CD4-positive, alpha-beta T cell treated with Interleukin-12 subunit alpha and Interleukin-12 subunit beta, for 1 hour (primary cell): Measurements from ENCODE around the gene WNT3A.

ENCODE experiments used
- DNase-seq: peaks from one replicate; pipeline ENCODE4 v3.0.0-alpha.2; 2020

The WNT3A gene

GRCh38 chr1:228104526-228105269, 97.9 kb downstream of the WNT3A start:
- no peak for DNase-seq

DNA sequence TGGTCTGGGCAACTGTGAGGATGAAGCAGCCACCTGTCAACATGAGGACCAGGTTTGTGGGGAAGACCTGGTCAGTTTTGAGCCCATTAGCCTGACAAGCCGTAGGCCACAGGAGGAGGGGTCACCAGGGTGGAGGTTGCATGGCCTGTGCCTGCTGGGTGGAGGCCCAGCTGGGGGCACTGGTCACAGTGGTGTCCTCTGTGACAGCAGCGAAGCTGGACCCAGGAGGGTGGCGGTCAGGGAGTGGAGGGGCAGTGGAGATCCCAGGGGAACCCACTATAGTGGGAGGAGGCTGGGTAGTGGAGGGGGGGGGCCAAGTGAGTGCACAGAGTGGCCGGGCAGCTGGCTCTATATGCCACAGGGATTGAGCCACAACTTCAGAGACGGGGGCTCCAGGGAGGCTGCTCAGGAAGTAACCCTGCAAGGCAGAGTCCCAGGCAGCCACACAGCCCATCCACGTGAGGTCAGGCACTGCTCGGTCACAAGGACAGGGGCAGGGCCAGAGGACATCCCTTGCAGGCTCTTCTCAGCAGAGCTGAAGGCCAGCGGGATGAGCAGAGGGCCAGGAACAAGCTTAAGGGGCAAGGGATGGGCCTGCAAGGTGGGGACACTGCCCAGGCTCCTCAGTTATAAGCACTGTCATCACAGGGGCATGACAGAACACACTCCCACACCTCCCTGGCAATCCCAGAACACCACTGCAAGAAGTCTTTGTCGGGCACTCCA, 98.6 kb downstream of the WNT3A start:
- no peak for DNase-seq

DNA sequence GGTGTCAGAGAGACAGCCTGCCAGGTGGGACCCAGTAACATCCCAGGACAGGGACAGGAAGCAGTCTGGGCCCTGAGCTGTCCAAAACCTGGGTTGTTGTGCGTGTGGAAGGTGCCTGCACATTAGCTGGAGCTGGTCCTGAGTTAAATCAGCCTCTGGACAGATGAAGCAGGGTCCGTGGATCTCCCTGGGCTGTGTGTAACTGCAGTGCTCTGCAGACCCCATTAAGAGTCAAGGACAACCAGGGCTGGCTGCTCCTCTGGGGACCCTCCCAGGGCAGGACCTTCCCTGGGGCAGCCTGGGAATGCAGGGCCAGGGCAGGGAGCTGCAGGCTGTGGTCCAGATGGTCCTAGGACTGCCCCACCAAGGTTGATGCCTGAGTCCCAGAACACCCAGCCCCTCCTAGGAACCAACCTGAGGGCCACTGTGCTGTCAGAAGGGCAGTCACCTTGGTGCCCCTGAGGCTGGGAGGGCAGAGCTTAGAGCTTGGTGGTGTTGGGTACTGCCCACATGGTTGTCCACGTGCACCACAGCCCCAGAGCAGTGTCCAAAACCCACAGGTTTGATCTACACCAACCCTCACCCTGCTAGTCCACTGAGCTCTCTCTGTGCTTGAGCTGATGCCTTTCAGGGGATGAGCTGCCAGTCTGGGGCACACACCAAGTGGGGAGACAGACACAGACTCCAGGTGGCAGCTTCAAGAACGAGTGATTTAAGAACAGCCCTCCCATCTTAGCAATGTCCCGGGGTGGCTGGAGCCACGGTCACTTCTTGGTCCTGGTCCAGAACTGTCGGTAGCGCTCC, 99.4 kb downstream of the WNT3A start:
- no peak for DNase-seq

DNA sequence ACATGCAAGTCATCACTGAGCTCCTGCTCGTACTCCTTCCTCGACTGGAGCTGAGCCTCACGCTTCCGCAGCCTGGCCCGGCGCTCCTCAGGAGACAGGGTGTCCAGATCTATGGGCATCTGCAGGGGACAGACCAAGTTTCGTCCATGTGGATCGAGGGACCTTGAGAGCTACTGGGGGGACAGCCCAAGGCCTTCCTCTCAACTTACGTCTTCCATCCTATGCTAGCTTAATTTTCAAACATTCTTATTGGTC, 99.9 kb downstream of the WNT3A start:
- DNase-seq = no peak

- DNase-seq = no peak
These were observed 100.8 kb downstream of the WNT3A start for GRCh38 chr1:228107636-228108035.

DNA sequence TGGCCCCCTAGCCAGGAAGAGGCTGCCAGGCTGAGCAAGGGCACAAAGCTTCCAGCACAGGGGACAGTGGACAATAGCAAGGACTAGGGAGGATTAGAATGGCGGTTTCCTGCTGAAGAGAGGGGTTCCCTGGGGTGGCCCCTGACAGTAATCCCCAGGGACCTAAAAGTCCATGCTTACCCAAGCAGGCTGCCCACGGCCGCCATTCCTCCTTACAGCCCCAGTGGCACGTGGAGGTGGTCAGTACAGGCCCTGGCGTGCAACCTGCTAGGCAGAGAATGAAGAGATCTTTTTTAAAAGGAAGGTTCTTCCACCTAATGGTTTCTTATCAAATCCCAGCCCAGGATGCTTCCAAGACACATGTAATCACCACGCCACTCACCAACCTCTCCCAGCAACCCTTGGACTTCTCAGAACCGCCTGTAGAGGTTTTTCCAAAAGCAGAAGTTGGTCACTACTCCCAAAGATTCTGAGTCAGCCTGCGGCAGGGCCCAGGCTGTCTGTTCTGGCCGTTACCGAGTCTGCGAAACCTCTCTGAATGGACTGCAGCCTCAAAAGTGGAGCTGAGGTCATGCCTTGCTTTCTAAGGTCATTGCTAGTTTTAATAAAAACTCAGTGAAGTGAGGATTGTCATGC, 101.4 kb downstream of the WNT3A start:
- no peak for DNase-seq

GRCh38 chr1:228108742-228109072, 101.9 kb downstream of the WNT3A start:
- no peak for DNase-seq

GRCh38 chr1:228109073-228109961, 102.5 kb downstream of the WNT3A start, which contains the start of gene MRPL55:
MRPL55 (minus strand) TSS chr1:228109299; CDS start chr1:228108260, 1,039 bp downstream.
- DNase-seq = peak; percentile 98

GRCh38 chr1:228109962-228110488, 103.2 kb downstream of the WNT3A start:
- DNase-seq = no peak

GRCh38 chr1:228110556-228110955, 103.8 kb downstream of the WNT3A start:
- DNase-seq = no peak
